K562 (cell line): ENCODE measurements around the gene CGNL1. TPM values are rescaled to one million over a fixed set of nuclear protein-coding genes. Genes with fewer than 3 reads are reported as not detected.

Source experiments
- ATAC-seq: fragments of 200-7000 bp; cut with Tn5 transposase; 3 replicates; pipeline ENCODE4 v1.9.1; 2020; ENCODE audit warnings: moderate library complexity
- BruUV-seq: library from RNA; stranded (reverse); fragments of 400-500 nt; replicated peaks from 2 replicates; lab custom pipeline; 2021; lab: Mats Ljungman, UMichigan
- CTCF ChIA-PET: fragments of 300-600 bp; formaldehyde crosslinking; extraction: SDS; loops from one replicate; lab custom pipeline; 2021; ENCODE audit warnings: low intra/inter-chr PET ratio; lab: Yijun Ruan, JAX
- POLR2A ChIA-PET: fragments of 300-600, 350-650 bp; sonication (Branson Sonifier 250); formaldehyde crosslinking; extraction: SDS; loops from one replicate; lab custom pipeline; 2021; ENCODE audit warnings: antibody characterized with exemption, inconsistent platforms; lab: Yijun Ruan, JAX
- DNase-seq, 4 experiments: peaks; one replicate each; pipeline versions ENCODE4 v3.0.0 to v3.0.0-alpha.2; 2011 to 2018; ENCODE audit warnings: low spot score in 3 of 4, mixed read lengths in 3 of 4; ENCODE audit errors: extremely low read depth in 1 of 4
- FAIRE-seq: peaks from 2 replicates; lab custom pipeline; 2011; peaks lifted over from hg19 to GRCh38; lab: Jason Lieb, UNC
- H2AFZ ChIP-seq: 2 replicates; pipeline ENCODE4 v1.6.0; 2011; ENCODE audit warnings: low read depth, low read length, control low read depth, inconsistent platforms
- H3K27ac ChIP-seq: fragments of 200-600 bp; 3 replicates; pipeline ENCODE4 v1.8.0; 2011; ENCODE audit warnings: low read depth, mild to moderate bottlenecking, control low read depth, inconsistent platforms, low read length, moderate library complexity, mixed read lengths; ENCODE audit errors: extremely low read depth
- H3K27me3 ChIP-seq, 2 experiments: fragments of 300-600 bp in 1 of 2; 2 replicates in 1 of 2; 3 replicates in 1 of 2; pipeline versions ENCODE4 v1.6.0 to v1.8.0; 2011; ENCODE audit warnings: inconsistent platforms in 2 of 2, low read length in 2 of 2, mild to moderate bottlenecking in 1 of 2, mixed read lengths in 1 of 2, moderate library complexity in 1 of 2; ENCODE audit not compliant: control insufficient read depth in 2 of 2, insufficient read depth in 2 of 2
- H3K36me3 ChIP-seq: fragments of 300-600 bp; 3 replicates; pipeline ENCODE4 v1.8.0; 2011; ENCODE audit warnings: mild to moderate bottlenecking, low read length, inconsistent platforms; ENCODE audit not compliant: control insufficient read depth, insufficient read depth
- H3K4me1 ChIP-seq, 2 experiments: fragments of 200-600 bp in 1 of 2; replicated peaks in 1 of 2; 2 replicates in 1 of 2; 3 replicates in 1 of 2; pipeline versions ENCODE4 v1.5.1 to v1.8.0; 2011; ENCODE audit warnings: inconsistent platforms in 2 of 2, low read length in 2 of 2, mild to moderate bottlenecking in 1 of 2, mixed read lengths in 1 of 2, moderate library complexity in 1 of 2; ENCODE audit not compliant: control insufficient read depth in 2 of 2, insufficient read depth in 2 of 2
- H3K4me2 ChIP-seq: 2 replicates; pipeline ENCODE4 v1.6.1; 2011; ENCODE audit warnings: low read length, control low read depth, inconsistent platforms, mixed read lengths; ENCODE audit not compliant: insufficient read depth
- H3K4me3 ChIP-seq: fragments of 200-600 bp; sonication (generic), shearing (Covaris generic); 2 replicates; pipeline ENCODE4 v1.5.1; 2016; ENCODE audit warnings: control low read depth, inconsistent platforms
- H3K79me2 ChIP-seq: fragments of 200-600 bp; 3 replicates; pipeline ENCODE4 v1.8.0; 2011; ENCODE audit warnings: low read length, inconsistent platforms; ENCODE audit not compliant: control insufficient read depth, insufficient read depth
- H3K9ac ChIP-seq, 2 experiments: 2 replicates each; pipeline versions ENCODE4 v1.6.0 to v1.6.1; 2011; ENCODE audit warnings: low read depth in 2 of 2, low read length in 2 of 2, control low read depth in 1 of 2, inconsistent platforms in 1 of 2, mild to moderate bottlenecking in 1 of 2, mixed read lengths in 1 of 2; ENCODE audit not compliant: insufficient read depth in 1 of 2
- H3K9me1 ChIP-seq: one replicate; pipeline ENCODE4 v1.6.0; 2011; ENCODE audit warnings: inconsistent platforms, mild to moderate bottlenecking, low read length, moderate library complexity; ENCODE audit not compliant: control insufficient read depth, insufficient read depth
- H3K9me3 ChIP-seq: replicated peaks from 2 replicates; pipeline ENCODE4 v1.5.1; 2011; ENCODE audit warnings: low read depth, low read length, inconsistent platforms; ENCODE audit not compliant: control insufficient read depth, insufficient read depth
- H4K20me1 ChIP-seq: replicated peaks from 2 replicates; pipeline ENCODE4 v1.6.1; 2011; ENCODE audit warnings: low read length, inconsistent platforms, mixed read lengths; ENCODE audit not compliant: control insufficient read depth, insufficient read depth
- AFF4 ChIP-seq: sonication (generic); formaldehyde crosslinking; IDR thresholded peaks from 2 replicates; pipeline ENCODE4 v1.8.0; 2023; ENCODE audit warnings: mild to moderate bottlenecking, missing genetic modification reagents
- EP400 ChIP-seq: fragments of 450-650 bp; IDR thresholded peaks from 2 replicates; pipeline ENCODE4 v1.6.1; 2017; ENCODE audit warnings: antibody characterized with exemption, mild to moderate bottlenecking, moderate library complexity
- FOXK2 ChIP-seq, 2 experiments: fragments of 450-650 bp; IDR thresholded peaks in 1 of 2; conservative IDR thresholded peaks in 1 of 2; 2 replicates each; pipeline ENCODE4 v1.6.1; 2016; ENCODE audit warnings: low read depth in 2 of 2, mild to moderate bottlenecking in 1 of 2
- SMARCA4 ChIP-seq: fragments of 450-650 bp; IDR thresholded peaks from 2 replicates; pipeline ENCODE4 v1.6.1; 2016
- SREBF1 ChIP-seq: fragments of 150-350 bp; IDR thresholded peaks from 2 replicates; pipeline ENCODE4 v1.6.1; 2014; ENCODE audit warnings: antibody characterized with exemption, low read depth, low read length, borderline replicate concordance
- TFAM ChIP-seq: fragments of 250-450 bp; sonication (Bioruptor Pico); conservative IDR thresholded peaks from 2 replicates; pipeline ENCODE4 v1.5.0; 2021; ENCODE audit warnings: mild to moderate bottlenecking, moderate library complexity
- WGBS: fragments of 100-300 bp; shearing (Covaris generic); methylation state at CpG from one replicate; pipeline ENCODE4 v1.1.6; 2016; ENCODE audit warnings: low coverage, mixed read lengths; ENCODE audit not compliant: insufficient coverage; ENCODE audit errors: missing lambda C conversion rate; 5-methylcytosine and 5-hydroxymethylcytosine counted together
- in situ Hi-C: fragments of 300-500 bp; cut with MboI; formaldehyde crosslinking; loops from 4 replicates; pipeline ENCODE4 v1.15.0; 2018; ENCODE audit warnings: inconsistent platforms, mixed read lengths
- intact Hi-C: fragments of 100-400 bp; cut with micrococcal nuclease; formaldehyde crosslinking; loops from 2 replicates; pipeline ENCODE4 v1.14.2; 2022
- polyA plus RNA-seq, 8 experiments: library from polyadenylated mRNA; depleted of rRNA in 4 of 8; stranded (reverse) in 5 of 8; unstranded in 3 of 8; fragments of >200 nt; fragmentation: Nextera tagmentation in 2 of 8; fragmentation: Illumina TruSeq in 1 of 8; extraction: Ambion mirVana in 2 of 8; extraction: Trizol in 1 of 8; gene quantifications; 2 replicates each; pipeline versions ENCODE4 v1.2.1 to v1.2.3, GENCODE V29; 2011 to 2014; ENCODE audit warnings: inconsistent platforms in 1 of 8, missing spikeins in 1 of 8
- total RNA-seq, 7 experiments: library from RNA; depleted of rRNA in 6 of 7; stranded (reverse); fragments of >200 nt in 6 of 7; fragmentation: Illumina TruSeq in 2 of 7; extraction: Trizol in 2 of 7; gene quantifications; 2 replicates each; pipeline versions ENCODE4 v1.2.1 to v1.2.3, GENCODE V29; 2011 to 2021; ENCODE audit warnings: low replicate concordance in 1 of 7
- TF ChIP-seq, protein P1 (sequence below): fragments of 250-450 bp; sonication (Bioruptor Pico); IDR thresholded peaks from 2 replicates; pipeline ENCODE4 v1.4.0; 2020; ENCODE audit warnings: mild to moderate bottlenecking, moderate library complexity
- TF ChIP-seq, protein P2 (sequence below): fragments of 250-450 bp; sonication (Bioruptor Pico); IDR thresholded peaks from 2 replicates; pipeline ENCODE4 v1.8.0; 2021; ENCODE audit warnings: borderline replicate concordance, mild to moderate bottlenecking, moderate library complexity; ENCODE audit not compliant: poor library complexity, severe bottlenecking

CGNL1 gene
- total and polyA plus RNA-seq, 9 of the 15 experiments (the other 6 are each of a cell fraction or from before 2014, with no cell fraction given) = 0.01 to 0.07 TPM; not detected in 7

DNA sequence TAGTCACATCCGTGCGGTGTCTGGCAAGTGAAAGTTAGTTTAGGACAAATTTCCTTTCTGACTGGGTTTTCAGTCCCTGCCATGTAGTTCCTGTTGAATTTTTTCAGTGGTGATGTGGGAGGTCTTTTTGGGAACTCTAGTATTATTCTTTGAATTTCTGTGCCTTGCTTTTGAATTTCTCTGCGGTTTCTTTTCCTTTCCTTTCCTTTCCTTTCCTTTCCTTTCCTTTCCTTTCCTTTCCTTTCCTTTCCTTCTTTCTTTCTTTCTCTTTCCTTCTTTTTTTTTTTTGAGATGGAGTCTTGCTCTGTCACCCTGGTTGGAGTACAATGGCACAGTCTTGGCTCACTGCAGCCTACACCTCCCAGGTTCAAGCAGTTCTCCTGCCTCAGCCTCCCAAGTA, 88.2 kb downstream of the CGNL1 start:
- POLR2A ChIA-PET = interaction anchor here (0.6 to 1.4 kb wide), 3 partner anchors 11 to 1852 kb away, joined by 3 to 4 read pairs (median 4); no protein-coding TSS in a partner anchor
- WGBS = 0% methylated on average over 3 of the region's 3 CpGs
- FAIRE-seq (no peak), ATAC-seq (no peak), DNase-seq (no peak)
- Histone ChIP-seq H3K4me2 (no peak overlapping the region), H3K27me3 (peaks cover 24 to 40% of the 10 kb centered on the region in 2 experiments; a peak in 4 of 5 replicates), H3K27ac (no peak overlapping the region), H3K9me3 (no peaks in the 10 kb centered on the region), H3K4me1 (no peaks in the 10 kb centered on the region), H3K36me3 (no peaks in the 10 kb centered on the region), H3K79me2 (no peaks in the 10 kb centered on the region), H4K20me1 (no peaks in the 10 kb centered on the region), H3K9me1 (no peaks in the 10 kb centered on the region), H2AFZ (no peak overlapping the region), H3K4me3 (no peak overlapping the region), H3K9ac (no peak overlapping the region)
- TF ChIP-seq, protein P1, sequence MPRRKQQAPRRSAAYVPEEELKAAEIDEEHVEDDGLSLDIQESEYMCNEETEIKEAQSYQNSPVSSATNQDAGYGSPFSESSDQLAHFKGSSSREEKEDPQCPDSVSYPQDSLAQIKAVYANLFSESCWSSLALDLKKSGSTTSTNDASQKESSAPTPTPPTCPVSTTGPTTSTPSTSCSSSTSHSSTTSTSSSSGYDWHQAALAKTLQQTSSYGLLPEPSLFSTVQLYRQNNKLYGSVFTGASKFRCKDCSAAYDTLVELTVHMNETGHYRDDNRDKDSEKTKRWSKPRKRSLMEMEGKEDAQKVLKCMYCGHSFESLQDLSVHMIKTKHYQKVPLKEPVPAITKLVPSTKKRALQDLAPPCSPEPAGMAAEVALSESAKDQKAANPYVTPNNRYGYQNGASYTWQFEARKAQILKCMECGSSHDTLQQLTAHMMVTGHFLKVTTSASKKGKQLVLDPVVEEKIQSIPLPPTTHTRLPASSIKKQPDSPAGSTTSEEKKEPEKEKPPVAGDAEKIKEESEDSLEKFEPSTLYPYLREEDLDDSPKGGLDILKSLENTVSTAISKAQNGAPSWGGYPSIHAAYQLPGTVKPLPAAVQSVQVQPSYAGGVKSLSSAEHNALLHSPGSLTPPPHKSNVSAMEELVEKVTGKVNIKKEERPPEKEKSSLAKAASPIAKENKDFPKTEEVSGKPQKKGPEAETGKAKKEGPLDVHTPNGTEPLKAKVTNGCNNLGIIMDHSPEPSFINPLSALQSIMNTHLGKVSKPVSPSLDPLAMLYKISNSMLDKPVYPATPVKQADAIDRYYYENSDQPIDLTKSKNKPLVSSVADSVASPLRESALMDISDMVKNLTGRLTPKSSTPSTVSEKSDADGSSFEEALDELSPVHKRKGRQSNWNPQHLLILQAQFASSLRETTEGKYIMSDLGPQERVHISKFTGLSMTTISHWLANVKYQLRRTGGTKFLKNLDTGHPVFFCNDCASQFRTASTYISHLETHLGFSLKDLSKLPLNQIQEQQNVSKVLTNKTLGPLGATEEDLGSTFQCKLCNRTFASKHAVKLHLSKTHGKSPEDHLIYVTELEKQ = no peak
- TF ChIP-seq EP400 (no peak), AFF4 (no peak), SMARCA4 (no peak), SREBF1 (no peak), TFAM (no peak), FOXK2 (conservative IDR thresholded peaks at IDR 0.05 in 1 of 2, IDR thresholded peaks at IDR 0.05 in 1 of 2; ENCODE audit: low read depth in 2 of 2) (no peak)
- TF ChIP-seq, protein P2, sequence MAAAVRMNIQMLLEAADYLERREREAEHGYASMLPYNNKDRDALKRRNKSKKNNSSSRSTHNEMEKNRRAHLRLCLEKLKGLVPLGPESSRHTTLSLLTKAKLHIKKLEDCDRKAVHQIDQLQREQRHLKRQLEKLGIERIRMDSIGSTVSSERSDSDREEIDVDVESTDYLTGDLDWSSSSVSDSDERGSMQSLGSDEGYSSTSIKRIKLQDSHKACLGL = no peak
- BruUV-seq = no TSS peak
- CTCF ChIA-PET = interaction anchor here (0.7 kb wide), 1 partner anchor 772 kb away, joined by 5 read pairs; no protein-coding TSS in a partner anchor
- intact Hi-C loops (no loop called here), in situ Hi-C loops (no loop called here)
